Adrenal gland (tissue), 12 donors: ENCODE measurements around the gene VSIG10L. TPM values are rescaled to one million over a fixed set of nuclear protein-coding genes. Genes with fewer than 3 reads are reported as not detected.

Source experiments
- DNase-seq, 7 donors: peaks; one replicate each; pipeline ENCODE4 v3.0.0-alpha.2; 2019 to 2020
- H3K27ac ChIP-seq, 5 donors: fragments of 200-600 bp; sonication (generic) in 4 of 5; 1 replicate in 3 of 5; 2 replicates in 2 of 5; pipeline versions ENCODE4 v1.5.1 to v1.8.0; 2016 to 2020; ENCODE audit warnings: mild to moderate bottlenecking in 1 of 5
- H3K27me3 ChIP-seq: fragments of 200-600 bp; 2 replicates; pipeline ENCODE4 v1.8.0; 2021
- H3K36me3 ChIP-seq, 2 donors: fragments of 200-600 bp; replicated peaks in 1 of 2; 1 replicate in 1 of 2; 2 replicates in 1 of 2; pipeline versions ENCODE4 v1.5.1 to v1.8.0; 2018 to 2022
- H3K4me1 ChIP-seq, 2 donors: fragments of 200-600 bp; replicated peaks in 1 of 2; 1 replicate in 1 of 2; 2 replicates in 1 of 2; pipeline versions ENCODE4 v1.5.1 to v1.8.0; 2018 to 2021
- H3K4me3 ChIP-seq, 4 donors: fragments of 200-600 bp; sonication (generic) in 3 of 4; one replicate each; pipeline ENCODE4 v1.5.1; 2016 to 2018
- H3K9me3 ChIP-seq, 3 donors: fragments of 200-600 bp; sonication (generic) in 1 of 3; replicated peaks in 1 of 3; 1 replicate in 2 of 3; 2 replicates in 1 of 3; pipeline versions ENCODE4 v1.5.1 to v1.8.0; 2016 to 2021
- POLR2A ChIP-seq, 2 donors: fragments of 450-650 bp; IDR thresholded peaks; one replicate each; pipeline ENCODE4 v1.6.1; 2017; ENCODE audit warnings: antibody characterized with exemption in 2 of 2, mild to moderate bottlenecking in 2 of 2, moderate library complexity in 1 of 2
- WGBS, 4 donors: extraction: QIAGEN DNeasy Blood & Tissue Kit in 2 of 4; methylation state at CpG; one replicate each; pipeline versions ENCODE4 v1.1.5 to v1.1.7; 2013 to 2017; 5-methylcytosine and 5-hydroxymethylcytosine counted together
- intact Hi-C, 2 donors: fragments of 100-400 bp; cut with DNase I; formaldehyde crosslinking; loops; one replicate each; pipeline versions ENCODE4 v1.14.1 to v1.15.0; 2022 to 2023
- polyA plus RNA-seq, 3 donors: library from polyadenylated mRNA; stranded (reverse); fragments of 200-250 nt in 2 of 3; fragments of 350-450 nt in 1 of 3; fragmentation: Illumina TruSeq in 1 of 3; extraction: RNeasy Lipid Tissue Mini Kit (QIAGEN cat#74804) in 1 of 3; gene quantifications; one replicate each; pipeline ENCODE4 v1.2.3, GENCODE V29; 2013 to 2014
- total RNA-seq, 9 donors: library from RNA; depleted of rRNA in 4 of 9; stranded (reverse); fragments of >200 nt in 4 of 9; fragments of 120-200 nt in 1 of 9; fragmentation: NEBNext Ultra II Directional in 1 of 9; extraction: Animal tissue kit (Norgen Biotek cat#: 25700) in 1 of 9; gene quantifications; one replicate each; pipeline versions ENCODE4 v1.1.0 to v1.2.4, GENCODE V29; 2013 to 2023
- TF ChIP-seq, protein P1 (sequence below), 6 experiments: fragments of 450-650 bp in 4 of 6; fragments of 200-600 bp in 2 of 6; sonication (generic) in 1 of 6; IDR thresholded peaks; 1 replicate in 5 of 6; 2 replicates in 1 of 6; pipeline versions ENCODE4 v1.5.1 to v1.8.0; 2016 to 2021; ENCODE audit warnings: antibody characterized with exemption in 6 of 6, mild to moderate bottlenecking in 2 of 6, moderate library complexity in 1 of 6
- donor health status: healthy with polysubstance abuse.
- donor health status: Bipolar disorder and iron deficiency.
- donor health status: DM: yes; HTN: yes; CAD: no.
- donor health status: DM: no; HTN: no; CAD: no.
- donor health status: DM: no; HTN: no; CAD: no.
- donor health status: DM: yes; HTN: yes; CAD: no.

Gene VSIG10L
- total and polyA plus RNA-seq, 12 donors = 1.0 to 6.0 (median 2.7) TPM

DNA sequence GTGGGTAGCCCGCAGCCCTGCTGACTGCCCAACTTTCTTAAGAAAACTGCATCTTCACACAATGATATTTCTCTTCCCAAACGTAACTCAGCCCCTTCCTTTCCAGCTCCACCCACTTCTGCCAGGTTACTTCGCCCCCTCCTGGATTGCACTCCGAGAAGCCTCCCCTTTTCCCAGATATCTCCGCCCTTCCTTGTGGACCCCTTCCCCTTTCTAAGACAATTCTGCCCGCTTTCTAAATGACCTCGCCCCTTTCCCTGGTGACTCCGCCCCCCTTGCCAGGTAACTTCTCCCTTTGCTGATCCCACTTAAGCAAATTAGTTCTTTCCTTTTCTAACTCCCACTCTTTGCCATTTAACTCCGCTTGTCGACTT is 2.6 kb downstream of the VSIG10L start:
- Histone ChIP-seq H3K27ac (peak overlapping the region in 4 of 5 donors; percentile 13 to 87 (median 44)), H3K4me1 (peaks cover 7 to 14% of the 10 kb centered on the region in 2 donors), H3K4me3 (peak overlapping the region in 2 of 4 donors; percentile 44 to 75), H3K27me3 (no peaks in the 10 kb centered on the region), H3K36me3 (no peaks in the 10 kb centered on the region), H3K9me3 (no peaks in the 10 kb centered on the region)
- intact Hi-C loops = loop anchor here in 1 of 2 donors (10.0 kb wide), 2 partner anchors 66 to 316 kb away; no protein-coding TSS in a partner anchor
- TF ChIP-seq POLR2A (IDR thresholded peaks at IDR 0.05) = no peak
- TF ChIP-seq, protein P1, sequence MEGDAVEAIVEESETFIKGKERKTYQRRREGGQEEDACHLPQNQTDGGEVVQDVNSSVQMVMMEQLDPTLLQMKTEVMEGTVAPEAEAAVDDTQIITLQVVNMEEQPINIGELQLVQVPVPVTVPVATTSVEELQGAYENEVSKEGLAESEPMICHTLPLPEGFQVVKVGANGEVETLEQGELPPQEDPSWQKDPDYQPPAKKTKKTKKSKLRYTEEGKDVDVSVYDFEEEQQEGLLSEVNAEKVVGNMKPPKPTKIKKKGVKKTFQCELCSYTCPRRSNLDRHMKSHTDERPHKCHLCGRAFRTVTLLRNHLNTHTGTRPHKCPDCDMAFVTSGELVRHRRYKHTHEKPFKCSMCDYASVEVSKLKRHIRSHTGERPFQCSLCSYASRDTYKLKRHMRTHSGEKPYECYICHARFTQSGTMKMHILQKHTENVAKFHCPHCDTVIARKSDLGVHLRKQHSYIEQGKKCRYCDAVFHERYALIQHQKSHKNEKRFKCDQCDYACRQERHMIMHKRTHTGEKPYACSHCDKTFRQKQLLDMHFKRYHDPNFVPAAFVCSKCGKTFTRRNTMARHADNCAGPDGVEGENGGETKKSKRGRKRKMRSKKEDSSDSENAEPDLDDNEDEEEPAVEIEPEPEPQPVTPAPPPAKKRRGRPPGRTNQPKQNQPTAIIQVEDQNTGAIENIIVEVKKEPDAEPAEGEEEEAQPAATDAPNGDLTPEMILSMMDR (IDR thresholded peaks at IDR 0.05) = no peak
- peak in 1 of 7 donors; percentile 21 for DNase-seq
- WGBS, 4 donors = 1% methylated on average over 10 of the region's 10 CpGs

DNA sequence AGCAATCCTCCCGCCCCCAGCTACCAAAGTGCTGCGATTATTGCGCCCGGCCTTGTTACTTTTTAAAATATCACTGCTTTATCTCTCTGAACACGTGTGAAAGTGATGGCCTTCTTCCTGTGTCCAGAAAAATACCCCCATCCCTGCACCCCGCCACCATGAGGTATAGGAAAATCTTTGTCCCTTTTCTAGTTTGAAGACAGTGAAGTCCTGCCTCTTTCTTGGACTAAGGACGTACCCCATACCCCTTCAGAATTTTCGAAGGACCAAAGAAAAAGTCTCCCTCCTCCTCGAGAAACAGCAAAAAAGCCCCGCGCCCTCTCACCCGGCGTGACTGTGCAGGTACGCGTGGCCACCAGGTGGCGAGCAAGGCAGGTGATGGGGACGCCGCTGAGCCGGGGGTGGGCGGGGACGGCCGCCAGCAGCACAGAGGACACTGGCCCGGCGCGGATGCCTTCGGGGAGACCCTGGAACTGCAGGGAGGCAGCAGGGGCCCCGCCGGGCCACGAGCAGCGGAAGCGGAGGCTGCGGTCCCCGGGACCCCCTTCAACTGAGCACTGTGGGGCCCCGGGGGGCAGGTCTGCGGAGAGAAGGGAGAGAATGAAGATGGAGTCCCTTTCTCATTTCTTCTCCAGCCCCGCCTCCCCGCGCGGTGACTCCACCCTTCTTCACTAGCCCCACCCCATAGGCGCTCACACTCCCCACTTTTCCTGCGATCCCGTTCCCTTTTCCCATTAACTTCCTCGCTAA is 3.2 kb downstream of the VSIG10L start:
- Histone ChIP-seq H3K9me3 (no peaks in the 10 kb centered on the region), H3K36me3 (no peaks in the 10 kb centered on the region), H3K27me3 (no peaks in the 10 kb centered on the region), H3K4me1 (peaks cover 7 to 14% of the 10 kb centered on the region in 2 donors), H3K27ac (peak overlapping the region in 4 of 5 donors; percentile 13 to 87 (median 44)), H3K4me3 (peak overlapping the region in 2 of 4 donors; percentile 44 to 75)
- TF ChIP-seq POLR2A (IDR thresholded peaks at IDR 0.05) = no peak
- TF ChIP-seq, protein P1 (IDR thresholded peaks at IDR 0.05) = peak; percentile 74 to 94 (median 82)
- 4 to 6% (median 5%) methylated on average over 24 to 43 of the region's 43 CpGs for WGBS, 4 donors
- DNase-seq = peak; percentile 80 to 90 (median 86)
- intact Hi-C loops = loop anchor here in 1 of 2 donors (10.0 kb wide), 2 partner anchors 66 to 316 kb away; no protein-coding TSS in a partner anchor

DNA sequence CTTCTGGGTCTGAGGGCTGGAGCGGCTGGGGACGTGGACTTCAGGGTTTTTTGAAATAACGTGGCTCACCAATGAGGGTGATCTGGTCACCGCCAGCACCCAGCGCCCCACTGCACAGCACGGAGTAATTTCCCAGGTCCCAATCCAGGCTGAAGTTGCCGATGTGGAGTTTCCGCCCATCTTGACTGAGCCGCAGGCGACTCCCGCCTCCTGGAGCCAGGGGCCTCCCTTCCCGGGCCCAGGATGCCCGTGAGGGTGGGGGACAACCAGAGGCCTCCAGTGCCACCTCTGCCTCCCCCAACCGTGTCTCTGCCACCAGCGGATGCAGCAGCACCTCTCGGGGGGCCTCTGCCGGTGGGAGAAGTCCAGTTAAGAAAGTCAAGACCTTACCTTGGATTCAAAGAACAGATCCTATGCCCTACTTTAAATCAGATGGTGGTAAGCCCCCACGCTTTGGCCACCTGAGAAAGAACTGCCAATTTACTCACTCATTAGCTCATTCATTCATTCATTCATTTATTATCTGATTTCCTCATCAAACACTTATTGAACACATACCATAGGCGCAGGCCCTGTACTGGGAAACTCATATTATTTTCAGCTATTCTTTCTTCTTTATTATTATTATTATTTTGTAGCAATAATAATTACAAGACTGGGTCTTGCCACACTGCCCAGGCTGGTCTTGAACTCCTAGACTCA is 3.9 kb downstream of the VSIG10L start:
- intact Hi-C loops = loop anchor here in 1 of 2 donors (10.0 kb wide), 2 partner anchors 67 to 317 kb away; no protein-coding TSS in a partner anchor
- TF ChIP-seq POLR2A (IDR thresholded peaks at IDR 0.05) = no peak
- TF ChIP-seq, protein P1 (IDR thresholded peaks at IDR 0.05) = no peak
- no peaks in the 10 kb centered on the region for H3K9me3 ChIP-seq
- no peak for DNase-seq
- WGBS, 4 donors = 82 to 93% (median 86%) methylated on average over 9 to 19 of the region's 19 CpGs
- no peak overlapping the region for H3K27ac ChIP-seq
- H3K36me3 ChIP-seq = no peaks in the 10 kb centered on the region
- peaks cover 7 to 14% of the 10 kb centered on the region in 2 donors for H3K4me1 ChIP-seq
- H3K4me3 ChIP-seq = no peak overlapping the region
- H3K27me3 ChIP-seq = no peaks in the 10 kb centered on the region
